Skeletal muscle cell (primary cell): ENCODE results near the gene VEZF1.

Experiments
- DNase-seq: peaks from one replicate; pipeline ENCODE4 v3.0.0-alpha.2; 2010; ENCODE audit warnings: low read depth
- H3K4me3 ChIP-seq: 2 replicates; pipeline ENCODE4 v1.5.1; 2011; ENCODE audit warnings: low read depth, mild to moderate bottlenecking, control low read depth, low read length, moderate library complexity

The VEZF1 gene

DNA sequence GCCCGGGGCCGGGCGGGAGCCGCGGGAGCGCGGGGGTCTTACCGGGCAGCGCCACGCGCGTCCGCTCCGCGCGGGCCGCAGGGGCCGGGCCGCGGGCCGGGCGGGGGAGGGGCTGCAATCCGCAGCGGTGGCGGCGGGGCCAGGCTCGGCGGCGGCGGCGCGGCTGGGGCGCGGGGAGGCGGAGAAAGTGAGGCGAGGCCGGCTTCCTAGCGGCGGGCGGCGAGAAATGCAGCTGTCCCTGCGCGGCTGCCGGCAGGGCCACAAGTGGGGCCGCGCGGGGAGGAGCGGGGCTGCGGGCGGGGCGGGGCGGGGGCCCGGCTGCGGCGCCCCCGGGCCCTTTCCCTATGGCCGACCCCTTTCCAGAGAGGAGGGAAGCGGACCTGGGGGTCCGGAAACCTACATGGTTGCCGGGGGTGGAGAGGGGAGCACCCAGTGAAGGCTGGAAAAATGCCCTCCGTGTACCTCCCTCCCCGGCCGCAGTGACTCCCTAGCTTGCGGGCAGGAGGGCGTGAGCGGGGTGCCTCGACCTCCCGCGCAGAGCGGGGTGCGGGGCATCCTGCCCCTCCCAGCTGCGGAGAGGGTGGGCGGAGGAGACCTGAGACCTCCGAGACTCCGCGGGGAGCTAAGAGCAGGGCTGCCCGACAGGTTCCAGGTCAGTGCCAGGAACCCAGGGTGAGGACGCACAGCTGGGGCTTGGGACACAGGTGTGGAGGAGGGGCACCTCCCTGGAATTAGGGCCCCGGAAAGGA, 32.7 kb downstream of the VEZF1 start, which contains the start of gene CUEDC1:
TSS of gene CUEDC1 (minus strand) at position 230 of the 749 bp plus-strand sequence. CDS start 69,848 bp downstream, outside the sequence.
- no peak for DNase-seq
- H3K4me3 ChIP-seq, result peak within 1 kb of the TSS; percentile 74

- peak overlapping the region; percentile 74 for H3K4me3 ChIP-seq
Measured at GRCh38 chr17:57954397-57955182, 33.5 kb downstream of the VEZF1 start.

DNA sequence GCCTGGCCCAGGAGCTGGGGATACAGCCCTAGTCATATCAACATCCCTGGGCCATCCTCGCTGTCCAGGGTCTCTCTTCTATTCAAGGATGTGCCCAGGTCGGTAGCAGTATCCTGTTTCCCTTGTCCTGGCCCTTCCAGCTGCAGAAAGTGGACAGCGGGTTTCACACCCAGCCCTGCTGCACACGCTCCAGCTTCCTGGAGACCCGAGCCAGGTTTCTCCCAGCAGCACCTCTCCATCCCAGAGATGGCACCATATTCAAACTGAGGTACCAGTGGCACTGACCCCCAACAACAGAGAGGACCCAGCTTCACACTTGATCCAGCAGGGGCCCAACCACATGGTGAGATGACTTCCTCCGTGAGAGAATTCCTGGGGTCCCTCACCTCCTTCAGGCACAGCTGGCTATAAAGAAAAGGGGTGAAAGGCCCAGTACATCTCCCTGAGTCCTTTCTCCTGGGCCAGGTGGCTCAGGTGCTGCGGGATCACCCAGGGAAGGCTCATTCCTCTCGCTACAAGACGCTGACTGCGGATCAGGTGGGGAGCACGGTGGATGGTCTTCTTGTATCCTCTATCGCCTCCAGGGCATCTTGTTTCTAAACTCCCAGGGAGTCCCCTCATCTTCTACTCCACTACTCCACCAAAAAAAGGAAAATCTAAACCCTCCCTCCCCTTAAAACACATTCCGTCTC, 34.2 kb downstream of the VEZF1 start:
- DNase-seq, result no peak
- peak overlapping the region; percentile 74 for H3K4me3 ChIP-seq

More at GRCh38 chr17:57954397-57955182, 33.5 kb downstream of the VEZF1 start:
- no peak for DNase-seq

DNA sequence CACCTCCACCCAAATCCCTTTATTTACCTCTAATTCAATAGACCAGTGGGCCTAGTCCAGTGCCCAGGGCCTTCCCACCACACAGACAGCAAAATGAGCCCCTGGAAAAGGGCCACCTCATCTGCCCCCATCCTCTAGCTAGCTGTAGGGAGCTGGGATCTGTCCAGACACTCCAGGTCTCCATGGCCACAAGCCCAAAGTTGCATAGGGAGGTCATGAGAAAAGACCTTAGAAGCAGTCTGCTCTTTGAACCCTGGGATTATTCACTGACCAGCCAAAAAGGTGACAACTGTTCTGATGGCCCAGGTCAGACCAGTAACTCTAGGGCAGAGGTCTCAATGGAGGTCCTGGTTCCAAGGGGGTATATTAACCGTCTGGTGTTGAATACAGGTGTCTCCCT, 34.8 kb downstream of the VEZF1 start:
- H3K4me3 ChIP-seq, result no peak overlapping the region
- no peak for DNase-seq

GRCh38 chr17:57949649-57950048, 38.4 kb downstream of the VEZF1 start:
- no peak for DNase-seq
- no peak overlapping the region for H3K4me3 ChIP-seq

GRCh38 chr17:57948555-57949420, 39.3 kb downstream of the VEZF1 start:
- peak; percentile 93 for DNase-seq
- no peak overlapping the region for H3K4me3 ChIP-seq

DNA sequence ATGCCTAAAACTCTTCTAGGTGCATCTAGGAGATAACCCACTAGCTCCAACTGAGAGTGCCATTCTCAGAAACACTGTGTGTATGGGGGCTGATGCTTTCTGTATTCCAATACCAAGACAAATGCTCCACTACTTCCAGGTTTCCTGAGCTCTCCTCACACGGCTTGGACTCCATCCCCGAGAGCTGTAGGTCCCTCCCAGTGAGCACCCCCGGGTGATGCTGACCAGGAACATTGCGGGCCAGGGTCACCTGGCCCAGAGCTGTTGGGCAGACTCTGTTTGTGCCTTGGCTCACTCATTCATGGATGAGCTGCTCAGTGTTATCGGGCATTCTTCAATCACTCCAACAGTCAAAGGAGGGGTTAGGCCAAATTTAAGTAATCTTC, 39.9 kb downstream of the VEZF1 start:
- no peak for DNase-seq
- H3K4me3 ChIP-seq, result no peak overlapping the region

GRCh38 chr17:57947369-57947768, 40.7 kb downstream of the VEZF1 start:
- peak overlapping the region; percentile 30 for H3K4me3 ChIP-seq
- DNase-seq, result no peak

DNA sequence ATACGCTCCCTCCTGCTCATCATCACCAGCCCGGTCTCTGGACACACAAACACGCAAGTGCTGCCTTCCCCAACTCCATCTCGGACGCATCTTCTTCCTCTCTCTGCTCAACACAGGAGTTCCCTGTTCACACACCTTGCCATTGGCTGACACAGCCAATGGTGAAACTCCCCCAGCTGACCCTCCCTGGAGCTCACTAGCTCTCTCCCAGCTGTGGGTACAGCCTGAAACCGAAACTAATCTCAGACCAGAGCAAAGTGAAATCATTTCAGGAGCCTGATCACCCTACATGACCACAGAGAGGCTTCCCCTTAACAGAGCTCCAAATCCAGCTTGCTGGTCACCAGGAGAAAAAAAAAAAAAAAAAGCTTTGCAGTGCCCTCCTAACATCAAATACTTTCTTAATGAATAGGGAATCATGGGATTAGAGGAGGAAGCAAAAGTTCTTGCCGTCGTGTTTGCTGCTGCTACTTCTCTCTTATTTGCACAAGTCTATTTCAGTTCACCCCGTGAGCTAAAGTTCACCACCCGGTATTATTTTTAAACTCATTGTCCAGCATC, 41.2 kb downstream of the VEZF1 start:
- DNase-seq, result no peak

GRCh38 chr17:57945996-57946797, 41.9 kb downstream of the VEZF1 start:
- H3K4me3 ChIP-seq, result peak overlapping the region; percentile 30
- DNase-seq, result no peak

More for the DNA sequence above, 41.2 kb downstream of the VEZF1 start:
- H3K4me3 ChIP-seq, result peak overlapping the region; percentile 30

- DNase-seq, result no peak
- no peak overlapping the region for H3K4me3 ChIP-seq
Measured at GRCh38 chr17:57944908-57945307, 43.1 kb downstream of the VEZF1 start.

DNA sequence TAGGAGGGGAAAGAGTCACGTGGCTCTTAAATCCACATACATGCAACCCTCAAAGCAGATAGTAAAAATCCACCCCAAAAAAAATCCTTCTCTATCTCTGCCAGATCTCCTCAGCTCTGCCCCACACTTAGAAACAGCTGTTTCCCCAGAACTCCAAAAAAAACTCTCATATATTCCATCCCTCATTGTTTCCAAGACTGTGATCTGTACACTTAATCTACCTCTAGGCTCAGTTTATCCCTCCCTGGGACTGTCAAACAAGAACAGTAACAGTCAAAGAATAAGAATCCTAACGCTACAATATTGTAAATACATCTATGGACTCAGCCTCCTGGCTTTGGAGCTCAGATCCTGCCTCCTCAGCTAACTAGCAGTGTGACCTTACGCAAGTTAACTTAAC, 44.4 kb downstream of the VEZF1 start:
- DNase-seq, result no peak
- H3K4me3 ChIP-seq, result no peak overlapping the region

- no peak for DNase-seq
- H3K4me3 ChIP-seq, result no peak overlapping the region
Measured at GRCh38 chr17:57943140-57943539, 44.9 kb downstream of the VEZF1 start.

- DNase-seq, result no peak
Measured at GRCh38 chr17:57941384-57942370, 46.4 kb downstream of the VEZF1 start.

DNA sequence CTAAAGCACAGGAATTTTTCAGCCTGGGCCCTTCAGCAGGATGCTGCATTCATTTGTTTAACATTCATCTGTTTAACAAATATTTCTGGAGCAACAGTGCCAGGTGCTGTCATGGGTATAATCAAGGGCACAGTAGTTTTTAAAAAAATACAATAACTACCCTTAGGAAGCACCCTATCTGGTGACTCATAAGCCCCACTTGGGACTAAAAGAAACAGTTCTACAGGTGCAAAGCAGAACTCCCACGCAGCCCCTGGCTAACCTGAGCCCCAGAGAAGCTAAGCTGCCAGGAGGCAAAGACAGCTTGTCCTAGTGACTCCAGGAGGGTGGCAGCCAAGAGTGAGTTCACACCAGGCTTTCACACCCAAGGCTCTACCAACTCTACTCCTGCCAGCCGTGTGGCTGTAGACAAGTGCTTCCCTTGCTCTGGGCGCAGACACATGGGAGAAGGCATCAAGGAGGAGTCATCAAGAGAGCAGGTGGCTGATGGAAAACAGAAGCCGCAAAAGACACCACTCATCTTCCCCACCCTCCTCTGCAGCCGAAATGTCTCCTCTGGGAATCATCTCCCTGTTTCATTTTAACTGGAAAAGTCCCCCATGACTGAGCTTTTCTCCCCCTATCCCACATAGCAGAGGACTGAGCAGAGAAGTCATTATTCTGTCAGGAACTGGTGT, 47.3 kb downstream of the VEZF1 start:
- no peak for DNase-seq
- no peak overlapping the region for H3K4me3 ChIP-seq

More at GRCh38 chr17:57941384-57942370, 46.4 kb downstream of the VEZF1 start:
- no peak overlapping the region for H3K4me3 ChIP-seq

- H3K4me3 ChIP-seq, result no peak overlapping the region
- no peak for DNase-seq
Measured at GRCh38 chr17:57940231-57940630, 47.8 kb downstream of the VEZF1 start.
